ENCODE measurements around the gene CENPS. TPM values are rescaled to one million over a fixed set of nuclear protein-coding genes. Genes with fewer than 3 reads are reported as not detected.
A peak's percentile ranks its signal among the peaks of the same experiment; 100 is the strongest.
"Not testable (repeated sequence)": the region's sequence is repeated elsewhere in the genome, so short reads cannot be mapped to it uniquely, and the experiment has no call there.

CENPS gene
- 10.0 and 14.5 TPM in 2 replicates for total RNA-seq (2014; rRNA removed)
- polyA plus RNA-seq (2012), result 21.3 TPM

DNA sequence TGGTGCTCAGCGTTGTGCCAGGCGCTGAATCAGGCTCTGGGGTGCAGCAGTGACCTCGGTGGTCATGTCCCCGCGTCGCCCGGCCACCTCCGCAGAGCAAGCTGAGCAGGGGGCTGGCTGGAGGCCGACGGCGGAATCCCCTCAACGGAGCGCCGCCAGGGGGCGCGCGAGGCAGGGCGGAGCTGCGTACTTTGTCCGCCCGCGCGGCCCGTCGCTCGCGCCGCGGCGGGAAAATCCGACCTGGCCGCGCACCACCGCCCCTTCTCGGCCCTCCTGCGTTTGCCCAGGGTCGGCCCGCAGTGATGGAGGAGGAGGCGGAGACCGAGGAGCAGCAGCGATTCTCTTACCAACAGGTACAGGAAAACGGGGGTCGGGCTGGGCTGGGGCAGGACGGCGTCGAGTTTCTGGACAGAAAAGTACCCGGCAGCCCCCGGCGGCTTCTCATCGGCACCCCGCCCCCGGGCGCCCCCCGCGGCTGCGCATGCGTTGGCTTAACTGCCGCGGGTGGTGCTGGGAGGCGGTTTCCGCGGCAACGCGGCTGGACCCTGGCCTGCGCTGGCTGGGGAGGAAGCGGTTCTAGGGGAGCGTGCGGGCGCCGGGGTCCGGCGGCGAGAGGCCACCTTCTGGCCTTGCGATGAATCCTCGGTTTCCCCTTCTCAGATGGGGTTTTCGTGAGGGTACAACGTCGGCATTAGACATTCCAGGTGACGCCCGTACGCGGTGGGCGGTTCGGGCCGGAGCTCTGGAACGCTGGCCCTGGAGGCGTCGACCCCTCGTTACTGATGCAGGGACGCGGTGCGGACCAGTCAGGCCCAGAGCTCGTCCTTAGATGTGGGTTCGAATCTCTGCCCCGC lies at the start of gene CENPS:
Gene CENPS, plus strand, starts transcription at position 218 of the 854 bp plus-strand sequence. Its CDS starts 85 bp downstream, at position 303.
- peak; percentile 87 for DNase-seq (ENCODE audit: low read depth)

DNA sequence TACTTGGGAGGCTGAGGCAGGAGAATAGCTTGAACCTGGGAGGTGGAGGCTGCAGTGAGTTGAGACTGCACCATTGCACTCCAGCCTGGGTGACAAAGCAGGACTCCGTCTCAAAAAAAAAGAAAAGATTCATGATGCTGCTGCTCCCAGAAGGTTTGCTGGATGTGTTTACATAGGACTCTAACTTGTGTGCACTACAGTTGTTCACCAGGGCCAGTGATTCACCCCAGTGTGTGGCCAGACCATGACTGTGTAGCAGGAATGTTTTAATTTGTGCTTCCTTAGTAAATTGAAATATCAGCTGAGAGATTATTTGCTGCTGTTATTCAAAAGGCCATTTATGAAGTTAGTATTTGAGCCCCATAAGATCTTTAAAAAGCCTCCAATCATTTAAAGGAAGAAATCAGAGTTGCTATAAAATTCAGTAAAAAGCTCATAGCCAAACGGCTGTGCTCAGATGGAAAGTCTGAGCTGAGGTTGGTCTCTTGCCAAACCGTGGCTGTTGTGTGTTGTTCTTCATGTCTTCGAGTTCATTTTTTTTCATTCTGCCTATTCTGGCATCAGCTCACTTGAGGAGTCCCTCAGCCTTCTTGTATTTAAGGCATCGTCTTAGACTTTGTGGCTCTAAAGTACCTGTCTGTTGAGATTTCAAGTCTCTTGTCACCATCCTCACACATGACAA lies 49.5 kb upstream of the CENPS start:
- peak; percentile 92 for DNase-seq (ENCODE audit: low read depth)

DNA sequence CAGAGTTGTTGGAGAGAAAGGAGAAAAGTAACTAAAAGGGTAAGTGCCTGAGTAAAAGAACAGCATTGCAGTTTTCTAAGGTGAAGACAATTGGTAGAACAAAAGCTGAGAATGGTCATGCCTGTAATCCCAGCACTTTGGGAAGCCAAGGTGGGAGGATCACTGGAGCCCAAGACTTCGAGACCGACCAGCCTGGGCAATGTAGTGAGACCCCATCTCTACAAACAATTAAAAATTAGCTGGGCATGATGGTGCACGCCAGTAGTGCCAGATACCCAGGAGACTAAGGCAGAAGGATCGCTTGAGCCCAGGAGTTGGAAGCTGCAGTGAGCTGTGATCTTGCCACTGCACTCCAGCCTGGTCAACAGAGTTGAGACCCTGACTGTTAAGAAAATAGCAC lies 46.6 kb upstream of the CENPS start:
- no peak for DNase-seq (ENCODE audit: low read depth)

DNA sequence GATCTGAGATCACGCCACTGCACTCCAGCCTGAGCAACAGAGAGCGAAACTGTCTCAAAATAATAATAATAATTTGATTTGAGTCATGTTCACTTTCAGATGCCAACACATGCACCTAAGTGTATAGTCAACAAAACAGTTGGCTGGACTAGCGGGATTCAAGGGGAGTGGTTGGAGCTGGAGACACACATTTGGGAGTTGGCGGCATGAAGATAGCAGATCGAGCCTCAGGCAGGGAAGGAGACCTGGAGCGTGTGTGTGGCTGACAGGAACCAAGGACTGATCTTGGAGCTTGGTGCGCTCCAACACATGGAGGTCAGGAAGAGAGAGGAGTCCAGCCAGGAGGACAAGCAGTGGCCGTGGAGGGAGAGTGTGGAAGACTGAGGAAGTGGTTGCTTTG lies 46.0 kb upstream of the CENPS start:
- no peak for DNase-seq (ENCODE audit: low read depth)

DNA sequence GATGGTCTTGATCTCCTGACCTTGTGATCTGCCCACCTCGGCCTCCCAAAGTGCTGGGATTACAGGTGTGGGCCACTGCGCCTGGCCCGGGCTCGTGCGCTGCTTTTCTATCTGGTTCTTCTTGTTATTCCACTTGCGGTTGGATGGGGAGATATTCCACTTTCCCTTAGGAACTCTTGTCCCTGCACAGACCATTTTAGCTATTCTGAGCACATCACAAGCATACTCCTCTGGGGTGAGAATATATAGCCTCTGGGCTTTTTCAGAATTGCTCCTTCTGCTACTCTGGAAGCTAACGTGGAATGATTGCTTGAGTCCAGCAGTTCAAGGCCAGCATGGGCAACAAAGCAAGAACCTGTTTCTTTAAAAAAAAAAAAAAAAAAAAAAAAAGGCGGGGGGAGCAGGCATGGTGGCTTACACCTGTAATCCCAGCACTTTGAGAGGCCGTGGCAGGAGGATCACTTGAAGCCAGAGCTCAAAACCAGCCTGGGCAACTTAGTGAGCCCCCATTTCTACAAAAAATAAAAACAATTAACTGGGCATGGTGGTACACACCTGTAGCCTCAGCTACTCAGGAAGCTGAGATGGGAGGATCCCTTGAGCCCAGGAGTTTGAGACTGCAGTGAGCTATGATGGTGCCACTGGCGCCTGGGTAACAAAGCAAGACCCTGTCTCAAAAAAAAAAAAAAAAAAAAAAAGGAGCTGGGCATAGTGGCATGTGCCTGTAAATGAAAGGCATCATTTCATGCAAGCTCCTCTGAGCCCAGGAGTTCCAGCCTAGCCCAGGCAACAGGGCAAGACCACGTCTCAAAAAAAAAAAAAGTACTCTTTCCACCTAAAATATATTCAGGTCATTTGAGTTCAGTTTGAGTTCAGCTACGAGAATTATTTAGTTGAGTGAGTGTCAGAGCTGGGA lies 43.2 kb upstream of the CENPS start:
- DNase-seq (ENCODE audit: low read depth), result no peak

DNA sequence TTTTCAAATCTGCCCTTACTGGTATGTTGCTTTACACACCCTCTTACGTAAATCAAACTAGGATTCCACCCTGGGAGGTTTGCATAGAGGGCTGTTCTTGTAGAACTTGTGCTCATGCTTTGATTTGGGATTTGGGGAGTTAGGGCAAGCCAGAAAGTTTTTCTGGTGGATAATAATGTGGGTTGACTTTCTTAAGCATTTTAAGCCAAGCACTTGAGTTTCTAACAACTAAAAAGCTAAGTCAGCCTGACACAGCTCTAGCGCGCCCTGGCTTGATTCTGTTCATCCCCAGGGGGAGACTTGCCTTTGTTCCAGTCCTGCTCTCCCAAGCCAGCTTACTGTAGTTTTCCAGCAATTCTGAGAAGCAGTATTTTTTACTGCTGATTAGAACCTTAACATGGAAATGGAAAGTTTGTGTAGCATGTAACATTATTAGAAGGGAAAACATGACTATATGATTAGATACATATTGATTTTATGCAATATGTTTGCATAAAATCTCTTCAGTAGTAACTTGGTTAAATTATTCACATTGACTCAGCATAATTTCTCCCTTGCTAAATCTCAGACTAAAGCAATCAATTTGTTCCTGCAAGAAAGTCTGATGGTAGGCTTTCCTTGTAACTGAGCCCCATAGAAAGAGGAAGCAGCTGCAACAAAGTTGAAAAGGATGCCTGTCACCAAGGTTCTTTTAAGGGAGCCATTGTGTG lies 42.4 kb upstream of the CENPS start:
- peak; percentile 75 for DNase-seq (ENCODE audit: low read depth)

DNA sequence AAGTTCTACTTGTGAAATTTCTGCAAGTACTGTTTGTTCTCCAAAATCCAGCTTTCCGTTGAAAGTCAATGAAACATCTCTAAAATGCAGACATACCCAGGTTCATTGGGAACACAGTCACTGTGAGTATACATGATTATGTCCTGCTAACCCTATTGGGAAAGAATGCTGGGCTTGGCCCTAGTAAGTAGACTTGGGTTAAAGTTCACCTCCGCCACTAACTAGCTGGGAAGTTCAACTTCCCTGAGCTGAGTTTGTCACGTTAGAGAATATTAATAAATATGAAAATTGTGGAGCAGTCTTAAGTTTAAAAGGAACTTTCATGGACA lies 41.9 kb upstream of the CENPS start:
- DNase-seq (ENCODE audit: low read depth), result no peak

DNA sequence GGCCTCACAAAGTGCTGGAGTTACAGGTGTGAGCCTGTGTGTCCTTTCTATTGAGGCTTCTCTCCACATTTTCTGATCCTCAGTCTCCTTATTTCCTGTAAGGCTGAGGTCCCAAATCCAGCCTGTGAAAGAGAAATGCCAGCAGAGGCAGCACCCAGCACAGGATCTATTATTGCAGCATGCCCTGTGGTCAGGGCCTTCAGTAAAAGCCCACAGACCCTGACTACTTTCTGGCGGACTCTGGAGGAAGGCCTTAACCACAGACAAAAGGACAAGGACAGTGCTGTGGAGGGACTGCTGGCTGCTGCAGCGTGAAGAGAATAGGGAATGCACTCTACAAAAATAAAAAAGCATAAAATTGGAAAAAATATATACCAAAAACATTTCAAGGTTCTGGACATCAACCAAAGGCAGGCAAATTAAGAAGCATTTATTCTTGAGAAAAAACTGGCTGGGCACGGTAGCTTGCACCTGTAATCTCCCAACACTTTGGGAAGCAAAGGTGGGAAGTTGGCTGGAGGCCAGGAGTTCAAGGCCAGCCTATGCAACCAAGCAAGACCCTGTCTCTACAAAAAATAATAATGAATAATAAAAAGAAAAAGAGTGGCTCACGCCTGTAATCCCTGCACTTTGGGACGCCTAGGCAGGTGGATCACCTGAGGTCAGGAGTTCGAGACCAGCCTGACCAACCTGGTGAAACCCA lies 40.8 kb upstream of the CENPS start:
- no peak for DNase-seq (ENCODE audit: low read depth)

DNA sequence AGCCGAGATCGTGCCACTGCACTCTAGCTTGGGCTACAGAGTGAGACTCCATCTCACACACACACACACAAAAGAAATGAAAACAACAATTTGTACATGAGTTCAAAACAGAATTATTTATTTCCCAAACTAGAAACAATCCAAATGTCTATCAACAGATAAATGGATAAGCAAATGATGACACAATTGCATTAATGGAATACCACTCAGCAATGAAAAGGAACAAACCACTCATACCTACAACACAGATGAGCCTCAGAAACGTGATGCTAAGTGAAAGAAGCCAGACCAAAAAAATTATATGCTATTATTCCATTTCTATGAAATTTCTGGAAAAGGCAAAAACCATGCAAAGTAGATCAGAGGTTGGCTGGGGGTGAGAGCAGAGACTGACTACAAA lies 33.4 kb upstream of the CENPS start:
- DNase-seq (ENCODE audit: low read depth), result no peak

DNA sequence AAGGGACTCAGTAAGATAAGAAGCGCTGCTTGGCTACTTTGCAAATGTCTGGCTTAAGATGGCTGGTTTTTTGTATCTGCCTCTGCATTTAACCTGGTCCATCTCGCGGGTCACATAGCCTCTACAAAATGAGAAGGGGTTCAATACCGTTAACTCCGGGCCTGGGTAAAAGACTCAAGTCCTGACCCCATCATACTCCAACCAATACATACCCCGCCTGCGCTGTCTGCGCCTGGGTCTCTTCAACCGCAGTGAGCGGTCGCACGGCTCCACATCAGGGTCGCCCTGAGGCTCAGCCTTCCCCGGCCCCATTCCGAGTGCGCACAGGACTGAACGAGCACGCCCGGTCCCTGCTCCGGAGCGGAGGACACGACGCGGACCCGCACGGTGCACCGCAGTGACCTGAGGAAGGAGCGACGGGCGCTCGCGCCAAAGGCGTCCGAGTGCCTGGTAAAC lies 31.9 kb upstream of the CENPS start:
- peak; percentile 10 for DNase-seq (ENCODE audit: low read depth)

DNA sequence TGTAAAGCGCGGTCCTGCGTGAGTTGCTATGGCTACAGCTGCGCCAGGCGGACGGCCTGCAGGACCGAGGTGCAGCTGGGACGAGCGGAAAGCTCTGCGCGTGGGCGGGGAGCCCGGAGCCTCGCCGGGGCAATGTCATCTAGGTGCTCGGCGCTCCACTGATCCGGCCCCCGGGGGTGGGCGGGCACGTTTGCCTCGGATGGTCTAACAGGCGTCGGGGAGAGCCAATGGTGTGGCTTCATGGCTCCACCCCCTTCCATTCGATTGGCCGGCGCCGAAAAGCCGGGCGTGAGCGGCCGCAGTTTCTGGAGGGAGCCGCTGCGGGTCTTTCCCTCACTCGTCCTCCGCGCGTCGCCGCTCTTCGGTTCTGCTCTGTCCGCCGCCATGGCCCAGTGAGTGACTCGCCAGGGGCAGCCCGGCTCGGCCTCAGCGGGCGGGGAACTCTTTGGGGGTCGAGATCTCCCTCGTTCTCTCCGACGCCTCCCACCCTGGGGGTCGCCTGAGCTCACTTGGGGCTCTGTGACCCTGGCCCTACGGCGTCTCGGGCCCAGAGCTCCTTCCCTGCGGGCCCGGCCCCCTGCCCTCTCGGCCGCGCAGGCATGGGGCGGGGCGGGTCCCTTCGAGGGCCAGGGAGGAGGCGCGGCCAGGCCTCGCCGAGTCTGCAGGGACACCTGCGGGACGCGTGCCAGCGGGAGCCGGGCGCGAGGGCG lies 31.3 kb upstream of the CENPS start, which contains the start of gene PGD:
Gene PGD, plus strand, starts transcription at position 331 of the 710 bp plus-strand sequence. Its CDS starts 54 bp downstream, at position 385.
- peak; percentile 98 for DNase-seq (ENCODE audit: low read depth)

DNA sequence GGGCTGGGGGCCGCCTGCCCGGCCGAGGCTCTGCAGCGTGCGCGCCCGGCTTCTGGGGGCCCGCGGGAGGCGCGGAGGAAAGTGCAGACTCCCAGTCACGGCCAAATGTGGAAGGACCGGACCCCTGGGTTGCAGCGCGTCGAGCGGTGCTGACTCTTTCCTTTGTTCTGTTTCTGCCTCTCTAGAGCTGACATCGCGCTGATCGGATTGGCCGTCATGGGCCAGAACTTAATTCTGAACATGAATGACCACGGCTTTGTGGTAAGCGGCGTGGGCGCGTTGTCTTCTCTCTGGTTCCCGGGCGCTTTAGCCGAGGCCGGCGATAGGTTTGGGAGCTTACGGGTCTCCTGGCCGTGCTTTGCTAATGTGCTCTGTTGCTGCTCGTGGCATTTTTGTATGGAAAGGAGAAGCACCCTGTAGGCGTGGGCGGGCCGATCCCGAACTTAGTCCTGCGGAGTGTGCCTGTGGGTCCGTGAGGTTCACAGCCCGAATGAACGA lies 30.7 kb upstream of the CENPS start:
- peak; percentile 39 for DNase-seq (ENCODE audit: low read depth)

DNA sequence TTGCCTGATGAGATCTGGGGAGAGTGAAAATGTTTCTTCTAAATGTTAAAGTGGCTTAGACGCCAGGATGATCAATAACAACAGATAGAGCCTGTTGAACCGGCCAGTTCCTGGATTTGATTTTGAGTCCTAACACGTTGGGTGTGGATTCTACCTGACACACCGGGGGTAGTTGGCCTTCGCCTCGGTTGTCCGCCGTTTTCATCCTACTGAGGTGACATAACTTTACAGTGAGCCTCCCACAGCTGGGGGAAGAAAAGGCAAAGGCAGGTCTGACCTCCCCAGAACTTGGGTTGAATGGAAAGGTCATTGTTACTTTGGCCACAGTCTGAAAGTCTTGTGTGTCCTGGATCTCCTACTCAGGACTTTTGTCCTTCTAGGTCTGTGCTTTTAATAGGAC lies 30.2 kb upstream of the CENPS start:
- no peak for DNase-seq (ENCODE audit: low read depth)

DNA sequence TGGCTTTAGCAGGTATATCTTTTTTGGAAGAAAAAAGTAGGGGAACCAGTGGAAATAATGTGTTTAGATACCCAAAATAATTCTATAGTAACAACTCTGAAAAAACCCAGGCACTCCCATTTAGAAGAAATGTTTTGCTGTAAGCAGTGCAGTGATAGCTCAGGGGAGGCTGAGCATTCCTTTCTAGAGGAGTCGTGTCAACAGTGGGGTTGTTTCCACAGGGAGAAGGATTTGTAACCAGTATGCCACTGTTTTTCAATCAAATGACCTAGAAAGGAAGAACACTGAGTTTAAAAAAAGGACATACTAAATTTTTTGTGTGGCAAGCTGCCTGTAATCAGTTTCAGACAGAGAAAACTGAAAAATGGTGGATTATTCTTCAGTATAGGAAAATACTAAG lies 29.0 kb upstream of the CENPS start:
- no peak for DNase-seq (ENCODE audit: low read depth)

DNA sequence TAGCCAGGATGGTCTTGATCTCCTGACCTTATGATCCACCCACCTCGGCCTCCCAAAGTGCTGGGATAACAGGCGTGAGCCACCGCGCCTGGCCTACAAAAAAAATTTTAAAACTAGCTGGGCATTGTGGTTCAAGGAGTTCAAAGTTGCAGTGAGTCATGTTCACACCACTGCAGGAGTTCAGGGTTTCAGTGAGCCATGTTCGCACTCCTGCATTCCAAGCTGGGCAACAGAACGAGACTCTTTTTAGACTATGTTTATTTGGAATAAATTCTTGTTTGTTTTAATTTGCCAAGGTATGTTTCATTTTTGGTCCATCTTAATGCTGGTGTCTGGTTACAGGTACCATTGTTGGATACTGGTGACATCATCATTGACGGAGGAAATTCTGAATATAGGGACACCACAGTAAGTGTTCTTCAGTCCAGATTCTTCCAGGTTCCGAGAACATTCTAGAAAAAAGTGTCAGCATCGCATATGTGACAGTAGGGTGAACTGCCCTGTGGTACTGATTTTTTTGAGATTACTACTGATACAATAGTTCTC lies 27.4 kb upstream of the CENPS start:
- DNase-seq (ENCODE audit: low read depth), result peak; percentile 73

DNA sequence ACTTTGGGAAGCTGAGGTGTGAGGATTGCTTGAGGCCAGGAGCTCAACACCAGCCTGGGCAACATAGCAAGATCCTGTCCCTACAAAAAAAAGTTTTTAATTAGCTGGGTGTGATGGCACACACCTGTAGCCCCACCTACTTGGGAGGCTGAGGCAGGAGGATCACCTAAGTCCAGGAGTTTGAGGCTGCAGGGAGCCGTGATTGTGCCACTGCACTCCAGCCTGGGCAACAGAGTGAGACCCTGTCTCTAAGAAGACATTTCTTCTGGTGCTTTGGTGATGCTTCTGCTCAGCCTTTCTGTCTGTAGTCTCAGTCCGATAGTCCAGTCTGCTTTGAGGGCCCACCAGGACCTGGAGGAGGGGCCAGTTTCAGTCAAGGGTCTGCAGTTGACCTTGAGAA lies 23.0 kb upstream of the CENPS start:
- no peak for DNase-seq (ENCODE audit: low read depth)

DNA sequence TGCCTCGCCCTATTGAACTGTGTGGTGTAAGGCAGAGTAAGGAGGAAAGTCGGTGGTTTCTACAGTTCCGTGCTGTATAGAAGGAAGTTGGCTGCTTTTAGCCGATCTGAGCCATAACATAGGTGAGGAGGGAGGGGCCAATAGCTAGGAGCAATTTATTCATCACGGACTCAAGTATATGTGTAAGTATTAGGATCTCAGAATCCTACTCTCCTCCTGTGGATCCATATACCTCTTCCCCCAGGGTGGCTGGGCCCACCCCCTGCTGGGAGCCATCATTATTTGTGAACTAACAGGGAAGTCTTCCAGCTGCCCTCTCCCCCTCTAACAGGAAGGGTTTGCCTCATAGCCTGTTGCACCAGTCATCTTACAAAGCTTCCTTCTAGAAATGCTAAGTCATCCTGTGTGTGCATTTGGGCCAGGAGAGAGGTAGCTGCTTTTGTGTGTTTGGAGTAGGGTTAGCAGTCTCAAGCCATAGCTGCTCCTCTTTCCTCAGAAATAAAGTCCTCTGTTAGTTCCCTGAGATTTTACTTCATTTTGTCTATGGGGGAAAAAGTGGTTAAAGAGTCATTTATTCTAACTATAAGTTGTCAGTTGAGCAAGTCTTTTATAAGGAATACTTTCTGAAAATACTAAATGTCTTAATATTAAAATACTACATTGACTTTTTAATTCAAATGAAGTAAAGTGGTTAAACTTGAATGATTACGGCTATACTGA lies 14.9 kb upstream of the CENPS start:
- DNase-seq (ENCODE audit: low read depth), result peak; percentile 34

DNA sequence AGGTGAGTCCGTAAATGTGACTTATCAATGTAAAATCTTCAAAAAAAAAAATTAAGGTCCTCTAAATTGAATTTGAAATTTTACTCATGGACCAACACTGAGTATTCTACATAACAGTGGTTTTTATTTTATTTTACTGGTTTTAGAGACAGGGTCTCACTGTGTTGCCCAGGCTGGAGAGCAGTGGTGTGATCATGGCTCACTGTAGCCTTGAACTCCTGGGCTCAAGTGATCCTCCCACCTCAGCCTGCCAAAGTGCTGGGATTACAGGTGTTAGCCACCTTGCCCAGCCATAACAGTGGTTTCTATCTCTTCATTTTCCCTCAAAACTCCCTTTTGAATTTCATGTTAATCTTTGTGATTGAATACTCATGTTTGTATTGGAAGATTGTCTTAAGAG lies 14.3 kb upstream of the CENPS start:
- DNase-seq (ENCODE audit: low read depth), result not testable (repeated sequence)

DNA sequence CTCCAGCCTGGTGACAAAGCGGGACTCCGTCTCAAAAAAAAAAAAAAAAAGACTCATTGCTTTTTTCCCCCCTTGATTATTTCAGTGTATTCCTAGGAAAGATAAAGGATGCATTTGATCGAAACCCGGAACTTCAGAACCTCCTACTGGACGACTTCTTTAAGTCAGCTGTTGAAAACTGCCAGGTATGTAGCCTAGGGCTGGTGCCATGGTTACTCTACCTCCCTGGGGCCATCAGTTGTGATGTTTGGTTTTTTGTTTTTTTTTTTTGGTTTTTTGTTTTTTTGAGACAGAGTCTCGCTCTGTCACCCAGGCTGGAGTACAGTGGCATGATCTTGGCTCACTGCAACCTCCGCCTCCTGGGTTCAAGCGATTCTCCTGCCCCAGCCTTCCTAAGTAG lies 11.5 kb upstream of the CENPS start:
- not testable (repeated sequence) for DNase-seq (ENCODE audit: low read depth)

Measured in LHCN-M2 (cell line).